Activated CD8-positive, alpha-beta T cell treated with anti-CD3 and anti-CD28 coated beads for 36 hours (primary cell): Measurements from ENCODE around the gene TMEM131. TPM values are rescaled to one million over a fixed set of nuclear protein-coding genes. Genes with fewer than 3 reads are reported as not detected.

Source experiments
- ATAC-seq: fragments of 200-7000 bp; cut with Tn5 transposase; one replicate; pipeline ENCODE4 v1.10.0; 2021; ENCODE audit warnings: mild to moderate bottlenecking, moderate library complexity
- CTCF ChIA-PET: fragments of 350-600 bp; sonication (Branson Sonifier 250); formaldehyde crosslinking; loops from one replicate; lab custom pipeline; 2021; ENCODE audit warnings: antibody characterized with exemption; lab: Charles Lee
- POLR2A ChIA-PET: fragments of 350-600 bp; sonication (Branson Sonifier 250); formaldehyde crosslinking; loops from one replicate; lab custom pipeline; 2021; ENCODE audit warnings: antibody characterized with exemption; lab: Charles Lee
- DNase-seq: peaks from one replicate; pipeline ENCODE4 v3.0.0-alpha.2; 2020
- H3K27ac Mint-ChIP-seq: one replicate; pipeline ENCODE4 v1.8.0; 2021; ENCODE audit warnings: mild to moderate bottlenecking, mixed read lengths
- H3K27me3 Mint-ChIP-seq: one replicate; pipeline ENCODE4 v1.8.0; 2021; ENCODE audit warnings: mixed read lengths
- H3K36me3 Mint-ChIP-seq: one replicate; pipeline ENCODE4 v1.8.0; 2021; ENCODE audit warnings: low read depth, mixed read lengths
- H3K4me1 Mint-ChIP-seq: one replicate; pipeline ENCODE4 v1.8.0; 2021; ENCODE audit warnings: low read depth, mixed read lengths
- H3K4me3 Mint-ChIP-seq: one replicate; pipeline ENCODE4 v1.8.0; 2021; ENCODE audit warnings: mild to moderate bottlenecking, moderate library complexity, mixed read lengths
- H3K9me3 Mint-ChIP-seq: one replicate; pipeline ENCODE4 v1.8.0; 2021; ENCODE audit warnings: mixed read lengths
- CTCF ChIP-seq: fragments of 200-600 bp; IDR thresholded peaks from one replicate; pipeline ENCODE4 v1.8.0; 2022; ENCODE audit warnings: antibody characterized with exemption, mild to moderate bottlenecking
- intact Hi-C: fragments of 100-400 bp; cut with micrococcal nuclease; formaldehyde crosslinking; loops from one replicate; pipeline ENCODE4 v1.10.0; 2022
- total RNA-seq, 2 experiments: library from RNA; stranded (reverse); gene quantifications; one replicate each; pipeline ENCODE4 v1.2.3, GENCODE V29; 2021

The TMEM131 gene
- total RNA-seq, 2 experiments from 2014 or later = 24.2 to 27.4 TPM

GRCh38 chr2:97718051-97718882 is 277.5 kb downstream of the TMEM131 start:
- intact Hi-C loops = no loop called here
- Mint-ChIP-seq H3K27ac (peak overlapping the region; percentile 100), H3K4me3 (peak overlapping the region; percentile 89), H3K9me3 (no peaks in the 10 kb centered on the region), H3K27me3 (no peaks in the 10 kb centered on the region), H3K36me3 (peaks cover 85% of the 10 kb centered on the region), H3K4me1 (peaks cover 58% of the 10 kb centered on the region)
- peak; percentile 91 for DNase-seq
- peak; percentile 67 for ATAC-seq
- CTCF ChIA-PET = interaction anchor here (0.8 to 11.8 kb wide), 9 partner anchors 8 to 128 kb away, joined by 3 to 143 read pairs (median 6); no protein-coding TSS in a partner anchor
- POLR2A ChIA-PET = interaction anchor here (0.6 to 3.4 kb wide), 13 partner anchors 10 to 1280 kb away, joined by 3 to 34 read pairs (median 5); no protein-coding TSS in a partner anchor
- TF ChIP-seq CTCF = no peak

GRCh38 chr2:97717613-97717995 is 278.1 kb downstream of the TMEM131 start:
- ChIA-PET POLR2A (interaction anchor here (0.7 to 3.4 kb wide), 12 partner anchors 9 to 71 kb away, joined by 3 to 34 read pairs (median 6); no protein-coding TSS in a partner anchor), CTCF (interaction anchor here (0.8 to 11.8 kb wide), 7 partner anchors 9 to 127 kb away, joined by 3 to 143 read pairs (median 9); no protein-coding TSS in a partner anchor)
- H3K36me3 Mint-ChIP-seq = peaks cover 80% of the 10 kb centered on the region
- DNase-seq (no peak), ATAC-seq (no peak)
- no peaks in the 10 kb centered on the region for H3K27me3 Mint-ChIP-seq
- H3K9me3 Mint-ChIP-seq = no peaks in the 10 kb centered on the region
- peak overlapping the region; percentile 100 for H3K27ac Mint-ChIP-seq
- peak overlapping the region; percentile 89 for H3K4me3 Mint-ChIP-seq
- peaks cover 56% of the 10 kb centered on the region for H3K4me1 Mint-ChIP-seq
- TF ChIP-seq CTCF = no peak
- intact Hi-C loops = no loop called here

- H3K27me3 Mint-ChIP-seq = no peaks in the 10 kb centered on the region
- H3K27ac Mint-ChIP-seq = peak overlapping the region; percentile 100
- DNase-seq (peak; percentile 59), ATAC-seq (no peak)
- ChIA-PET POLR2A (interaction anchor here (0.7 to 3.4 kb wide), 8 partner anchors 8 to 54 kb away, joined by 3 to 34 read pairs (median 7); no protein-coding TSS in a partner anchor), CTCF (interaction anchor here (0.6 to 11.8 kb wide), 7 partner anchors 18 to 126 kb away, joined by 3 to 154 read pairs (median 15); no protein-coding TSS in a partner anchor)
- no peaks in the 10 kb centered on the region for H3K9me3 Mint-ChIP-seq
- peaks cover 57% of the 10 kb centered on the region for H3K4me1 Mint-ChIP-seq
- TF ChIP-seq CTCF = no peak
- H3K36me3 Mint-ChIP-seq = peaks cover 74% of the 10 kb centered on the region
- intact Hi-C loops = no loop called here
- H3K4me3 Mint-ChIP-seq = peak overlapping the region; percentile 89
Observed at GRCh38 chr2:97716695-97717612, 278.8 kb downstream of the TMEM131 start.

- peak overlapping the region; percentile 100 for H3K27ac Mint-ChIP-seq
- ChIA-PET POLR2A (interaction anchor here (1.3 to 4.5 kb wide), 8 partner anchors 10 to 35 kb away, joined by 3 to 56 read pairs (median 23); no protein-coding TSS in a partner anchor), CTCF (interaction anchor here (3.4 to 11.8 kb wide), 3 partner anchors 18 to 32 kb away, joined by 15 to 154 read pairs (median 143); no protein-coding TSS in a partner anchor)
- peaks cover 64% of the 10 kb centered on the region for H3K4me1 Mint-ChIP-seq
- H3K9me3 Mint-ChIP-seq = no peaks in the 10 kb centered on the region
- H3K36me3 Mint-ChIP-seq = peaks cover 71% of the 10 kb centered on the region
- DNase-seq = no peak
- ATAC-seq = no peak
- no peaks in the 10 kb centered on the region for H3K27me3 Mint-ChIP-seq
- no peak for TF ChIP-seq CTCF
- H3K4me3 Mint-ChIP-seq = peak overlapping the region; percentile 89
- intact Hi-C loops = no loop called here
Observed at GRCh38 chr2:97715951-97716694, 279.6 kb downstream of the TMEM131 start.
